K562 (cell line): Measurements from ENCODE around the gene APBB2.

Source experiments
- KDM4B ChIP-seq, 2 experiments: fragments of 450-650 bp in 1 of 2; sonication (generic) in 1 of 2; IDR thresholded peaks; 2 replicates each; pipeline ENCODE4 v1.6.1; 2016 to 2017; ENCODE audit warnings: borderline replicate concordance in 2 of 2, antibody characterized with exemption in 1 of 2, low read depth in 1 of 2, mild to moderate bottlenecking in 1 of 2
- POLR2A ChIP-seq: fragments of 450-650 bp; conservative IDR thresholded peaks from 2 replicates; pipeline ENCODE4 v1.6.1; 2016
- RCOR1 ChIP-seq, 2 experiments: IDR thresholded peaks; 2 replicates each; pipeline ENCODE4 v1.6.1; 2012; ENCODE audit warnings: low read depth in 2 of 2, low read length in 2 of 2, borderline replicate concordance in 1 of 2, improper control_type of control experiment in 1 of 2
- RFX5 ChIP-seq: IDR thresholded peaks from 2 replicates; pipeline ENCODE4 v1.6.1; 2011; ENCODE audit warnings: low read depth, mild to moderate bottlenecking, improper control_type of control experiment, low read length
- ZNF124 ChIP-seq: sonication (generic); formaldehyde crosslinking; IDR thresholded peaks from 2 replicates; pipeline ENCODE4 v1.8.1; 2022; ENCODE audit warnings: missing genetic modification reagents
- ZNF133 ChIP-seq: fragments of 250-450 bp; sonication (Bioruptor Pico); IDR thresholded peaks from 2 replicates; pipeline ENCODE4 v1.4.0; 2020; ENCODE audit warnings: mild to moderate bottlenecking
- TF ChIP-seq, protein P1 (sequence below): sonication (generic); formaldehyde crosslinking; IDR thresholded peaks from 2 replicates; pipeline ENCODE4 v1.5.0; 2020; ENCODE audit warnings: missing genetic modification reagents
- TF ChIP-seq, protein P2 (sequence below): sonication (generic); formaldehyde crosslinking; IDR thresholded peaks from 2 replicates; pipeline ENCODE4 v1.8.0; 2022; ENCODE audit warnings: missing genetic modification reagents, mild to moderate bottlenecking, moderate library complexity, borderline replicate concordance

DNA sequence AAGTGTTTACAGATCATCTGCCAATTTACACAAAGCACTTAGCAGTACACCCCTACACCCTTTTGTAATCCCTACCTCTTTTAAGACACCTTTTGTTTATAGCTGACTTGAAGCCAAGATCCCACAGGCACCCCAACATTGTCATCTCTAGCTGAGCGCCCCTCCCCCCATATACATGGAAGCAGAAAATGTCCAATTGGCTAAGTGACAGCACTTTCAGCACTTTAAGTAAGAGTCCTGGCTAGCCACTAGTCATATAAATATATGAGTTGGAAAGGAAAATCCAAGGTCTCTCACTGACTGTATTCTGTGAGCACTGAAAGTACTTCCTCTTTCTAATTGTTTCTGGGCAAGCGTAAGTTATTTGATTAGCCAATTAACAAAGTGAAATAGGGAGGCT is 356.4 kb downstream of the APBB2 start:
- TF ChIP-seq ZNF133 (CRISPR knock-in tag) (no peak), POLR2A (no peak), RFX5 (no peak), KDM4B (IDR thresholded peaks at IDR 0.05; ENCODE audit: borderline replicate concordance in 2 of 2, low read depth in 1 of 2) (no peak), ZNF124 (CRISPR knock-in tag) (no peak), RCOR1 (IDR thresholded peaks at IDR 0.05; ENCODE audit: borderline replicate concordance in 1 of 2, low read depth in 2 of 2, low read length in 2 of 2) (no peak)
- TF ChIP-seq, protein P1, sequence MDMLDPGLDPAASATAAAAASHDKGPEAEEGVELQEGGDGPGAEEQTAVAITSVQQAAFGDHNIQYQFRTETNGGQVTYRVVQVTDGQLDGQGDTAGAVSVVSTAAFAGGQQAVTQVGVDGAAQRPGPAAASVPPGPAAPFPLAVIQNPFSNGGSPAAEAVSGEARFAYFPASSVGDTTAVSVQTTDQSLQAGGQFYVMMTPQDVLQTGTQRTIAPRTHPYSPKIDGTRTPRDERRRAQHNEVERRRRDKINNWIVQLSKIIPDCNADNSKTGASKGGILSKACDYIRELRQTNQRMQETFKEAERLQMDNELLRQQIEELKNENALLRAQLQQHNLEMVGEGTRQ (CRISPR knock-in tag): no peak
- TF ChIP-seq, protein P2, sequence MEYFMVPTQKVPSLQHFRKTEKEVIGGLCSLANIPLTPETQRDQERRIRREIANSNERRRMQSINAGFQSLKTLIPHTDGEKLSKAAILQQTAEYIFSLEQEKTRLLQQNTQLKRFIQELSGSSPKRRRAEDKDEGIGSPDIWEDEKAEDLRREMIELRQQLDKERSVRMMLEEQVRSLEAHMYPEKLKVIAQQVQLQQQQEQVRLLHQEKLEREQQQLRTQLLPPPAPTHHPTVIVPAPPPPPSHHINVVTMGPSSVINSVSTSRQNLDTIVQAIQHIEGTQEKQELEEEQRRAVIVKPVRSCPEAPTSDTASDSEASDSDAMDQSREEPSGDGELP (CRISPR knock-in tag): no peak
